ENCODE results near the gene BANK1. TPM values are rescaled to one million over a fixed set of nuclear protein-coding genes. Genes with fewer than 3 reads are reported as not detected.
"Not testable (repeated sequence)": the region's sequence is repeated elsewhere in the genome, so short reads cannot be mapped to it uniquely, and the experiment has no call there.

The BANK1 gene
- total RNA-seq, 2 experiments from 2014 or later: 1.3 to 1.6 TPM

DNA sequence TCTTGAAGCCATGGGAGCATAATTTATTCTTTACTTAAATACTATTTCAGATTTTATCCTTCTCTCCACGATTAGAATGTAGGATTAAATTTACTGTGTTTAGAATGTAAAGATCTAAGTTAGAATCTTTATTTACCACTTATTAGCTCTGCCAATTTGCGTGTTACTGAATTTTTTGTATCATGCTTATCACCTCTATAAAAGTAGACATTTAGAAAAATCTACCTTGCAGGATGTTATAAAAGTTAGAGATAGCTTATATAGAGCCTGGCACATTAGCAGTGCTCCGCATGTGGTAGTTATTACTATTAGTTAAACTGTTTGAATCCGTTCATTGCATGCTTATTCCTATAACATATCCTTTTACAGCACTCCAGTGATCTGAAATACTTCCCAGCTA is 97.9 kb downstream of the BANK1 start:
- H3K27ac Mint-ChIP-seq: no peak overlapping the region
- DNase-seq: no peak
- H3K36me3 Mint-ChIP-seq: no peaks in the 10 kb centered on the region
- no peaks in the 10 kb centered on the region for H3K4me1 Mint-ChIP-seq
- H3K4me3 Mint-ChIP-seq: no peak overlapping the region
- H3K27me3 Mint-ChIP-seq: no peaks in the 10 kb centered on the region
- no peaks in the 10 kb centered on the region for H3K9me3 Mint-ChIP-seq

DNA sequence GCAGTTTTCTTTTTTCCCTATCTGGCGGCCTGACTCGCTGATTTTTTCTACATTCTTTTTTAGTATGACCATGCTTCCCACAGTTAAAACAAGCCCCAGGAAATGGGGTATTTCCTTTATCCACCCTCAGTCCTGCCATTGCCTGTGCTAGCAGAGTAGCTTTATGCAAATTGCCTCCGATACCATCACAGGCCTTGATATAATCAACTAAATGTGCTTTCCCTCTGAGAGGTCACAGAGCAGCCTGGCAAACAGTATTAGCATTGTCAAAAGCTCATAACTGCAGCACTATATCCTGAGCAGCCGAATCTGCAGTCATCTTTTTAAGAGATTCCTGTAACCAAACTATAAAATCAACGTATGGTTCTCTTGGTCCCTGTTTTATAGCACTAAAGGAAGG is 115.0 kb downstream of the BANK1 start:
- H3K9me3 Mint-ChIP-seq: not testable (repeated sequence)

DNA sequence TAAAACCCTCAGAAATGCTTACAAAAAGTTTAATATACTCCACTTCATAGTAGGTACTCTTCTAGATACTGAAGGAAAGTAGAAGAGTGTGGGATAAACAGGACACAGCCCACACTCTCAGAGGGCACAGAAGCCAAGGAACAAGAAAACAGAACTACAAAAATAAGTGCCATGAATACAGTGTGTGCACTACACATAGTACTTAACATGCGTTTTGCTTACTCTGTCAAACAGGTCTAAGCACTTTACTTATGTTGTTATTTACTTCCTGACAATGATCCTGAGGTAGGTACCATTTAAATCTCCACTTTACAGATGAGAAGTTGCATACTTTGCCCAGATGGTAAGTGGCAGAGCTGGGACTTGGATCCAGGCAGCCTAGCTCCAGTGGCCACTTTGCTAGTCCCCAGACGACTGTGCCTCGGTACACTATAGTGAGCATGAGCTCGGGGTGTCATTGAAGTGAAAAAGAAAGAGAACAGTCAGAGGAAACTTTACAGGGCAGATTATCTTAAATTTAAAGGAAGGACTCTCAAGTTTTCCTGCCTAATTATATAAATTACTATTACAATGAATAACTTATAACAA is 120.3 kb downstream of the BANK1 start:
- Mint-ChIP-seq H3K27ac (no peak overlapping the region), H3K4me1 (no peaks in the 10 kb centered on the region), H3K36me3 (no peaks in the 10 kb centered on the region), H3K9me3 (peaks cover 2% of the 10 kb centered on the region), H3K4me3 (no peak overlapping the region), H3K27me3 (no peaks in the 10 kb centered on the region)
- DNase-seq: no peak

More for the DNA sequence above, 115.0 kb downstream of the BANK1 start:
- not testable (repeated sequence) for H3K4me3 Mint-ChIP-seq, H3K36me3 Mint-ChIP-seq, H3K27ac Mint-ChIP-seq, DNase-seq, H3K4me1 Mint-ChIP-seq, H3K27me3 Mint-ChIP-seq

GRCh38 chr4:101911616-101912015 is 121.1 kb downstream of the BANK1 start:
- DNase-seq: no peak
- Mint-ChIP-seq H3K36me3 (no peaks in the 10 kb centered on the region), H3K27ac (no peak overlapping the region), H3K9me3 (peaks cover under 1% of the 10 kb centered on the region), H3K4me3 (no peak overlapping the region), H3K27me3 (no peaks in the 10 kb centered on the region), H3K4me1 (no peaks in the 10 kb centered on the region)

- no peak for DNase-seq
- Mint-ChIP-seq H3K9me3 (no peaks in the 10 kb centered on the region), H3K4me1 (no peaks in the 10 kb centered on the region), H3K4me3 (no peak overlapping the region), H3K27ac (no peak overlapping the region), H3K27me3 (no peaks in the 10 kb centered on the region), H3K36me3 (no peaks in the 10 kb centered on the region)
These were observed 124.2 kb downstream of the BANK1 start for GRCh38 chr4:101914761-101915160.

DNA sequence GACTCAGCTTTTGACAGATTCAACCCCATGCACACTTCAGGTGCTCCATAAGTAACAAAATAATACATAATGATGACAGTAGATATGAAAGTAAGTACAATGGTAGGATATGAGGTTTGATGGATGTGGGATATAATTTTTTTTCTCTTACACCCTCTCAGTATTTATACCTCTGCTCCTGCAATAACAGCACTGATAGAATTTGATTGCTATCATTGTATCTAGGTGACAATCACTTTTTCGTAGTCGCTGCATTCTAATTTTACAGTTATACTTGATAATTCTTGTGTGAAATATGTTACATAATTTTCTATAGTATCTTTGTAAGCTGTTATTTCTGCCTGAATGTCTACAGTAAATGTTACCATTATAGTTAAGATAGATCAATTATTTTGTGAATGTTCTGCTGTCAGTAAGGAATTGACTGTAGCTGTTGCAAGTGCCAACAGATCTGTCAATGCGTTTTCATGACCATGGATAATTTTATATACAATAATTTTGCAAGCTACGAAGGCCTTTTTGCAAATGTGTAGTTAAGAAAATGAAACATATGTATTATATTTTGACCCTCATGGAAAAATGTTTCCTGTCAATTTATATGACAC is 128.9 kb downstream of the BANK1 start:
- no peaks in the 10 kb centered on the region for H3K27me3 Mint-ChIP-seq
- H3K9me3 Mint-ChIP-seq: no peaks in the 10 kb centered on the region
- H3K27ac Mint-ChIP-seq: no peak overlapping the region
- H3K4me3 Mint-ChIP-seq: no peak overlapping the region
- no peaks in the 10 kb centered on the region for H3K4me1 Mint-ChIP-seq
- DNase-seq: no peak
- H3K36me3 Mint-ChIP-seq: no peaks in the 10 kb centered on the region

GRCh38 chr4:101921370-101921769 is 130.8 kb downstream of the BANK1 start:
- Mint-ChIP-seq H3K4me3 (no peak overlapping the region), H3K36me3 (no peaks in the 10 kb centered on the region), H3K27me3 (no peaks in the 10 kb centered on the region), H3K9me3 (no peaks in the 10 kb centered on the region), H3K4me1 (no peaks in the 10 kb centered on the region), H3K27ac (no peak overlapping the region)
- no peak for DNase-seq

DNA sequence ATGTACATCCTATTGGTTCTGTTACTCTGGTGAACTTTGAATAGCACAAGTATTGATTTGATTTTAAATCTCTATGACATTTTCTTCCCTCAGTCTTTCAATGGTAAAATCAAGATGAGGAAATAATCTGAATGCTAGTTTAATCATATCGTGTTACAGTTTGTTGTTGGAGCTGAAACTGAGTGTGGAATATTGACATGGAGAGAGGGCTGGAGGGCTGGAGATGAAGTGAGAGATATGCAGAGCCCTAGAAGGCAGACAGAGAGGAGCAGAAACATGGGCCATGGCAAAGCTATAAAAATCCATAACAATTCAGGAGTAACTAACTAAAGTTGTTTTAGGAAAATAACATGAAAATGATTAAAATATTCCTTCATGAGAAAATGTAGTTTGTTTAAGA is 141.1 kb downstream of the BANK1 start:
- Mint-ChIP-seq H3K9me3 (peaks cover 1% of the 10 kb centered on the region), H3K4me1 (no peaks in the 10 kb centered on the region), H3K27ac (no peak overlapping the region), H3K27me3 (no peaks in the 10 kb centered on the region), H3K4me3 (no peak overlapping the region), H3K36me3 (no peaks in the 10 kb centered on the region)
- DNase-seq: no peak

- Mint-ChIP-seq H3K27me3 (no peaks in the 10 kb centered on the region), H3K36me3 (no peaks in the 10 kb centered on the region), H3K27ac (no peak overlapping the region), H3K4me3 (no peak overlapping the region), H3K9me3 (peaks cover 6% of the 10 kb centered on the region), H3K4me1 (no peaks in the 10 kb centered on the region)
- DNase-seq: no peak
These were observed 143.3 kb downstream of the BANK1 start for GRCh38 chr4:101933855-101934254.

- Mint-ChIP-seq H3K9me3 (peaks cover 6% of the 10 kb centered on the region), H3K27ac (no peak overlapping the region), H3K4me1 (no peaks in the 10 kb centered on the region), H3K36me3 (no peaks in the 10 kb centered on the region), H3K27me3 (peaks cover 12% of the 10 kb centered on the region), H3K4me3 (no peak overlapping the region)
- DNase-seq: no peak
These were observed 148.3 kb downstream of the BANK1 start for GRCh38 chr4:101938836-101939235.

DNA sequence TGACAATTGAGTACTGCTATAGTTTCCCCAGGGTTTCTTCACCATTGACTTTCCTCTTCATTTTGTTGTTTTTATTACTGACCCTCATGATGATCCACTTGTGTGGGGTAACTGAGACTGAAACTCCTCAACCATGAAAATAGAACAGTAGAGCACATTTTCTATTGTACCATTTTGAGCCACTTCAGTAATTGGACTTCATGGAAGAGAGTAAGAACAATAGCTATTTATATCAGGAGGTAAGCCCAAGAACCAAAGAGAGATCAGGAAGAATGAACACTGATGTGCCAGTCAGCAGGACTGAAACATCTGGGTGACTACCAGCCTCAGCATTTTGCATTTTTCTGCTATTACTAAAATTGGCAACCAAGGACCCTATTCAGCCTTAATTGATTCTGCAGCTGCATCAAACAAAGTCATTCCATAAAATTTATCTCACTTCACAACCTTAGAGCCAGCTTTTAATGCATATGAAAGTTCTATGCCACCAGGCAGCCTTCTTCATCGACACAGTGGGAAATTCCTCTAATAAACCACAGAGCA is 151.4 kb downstream of the BANK1 start:
- Mint-ChIP-seq H3K4me1 (no peaks in the 10 kb centered on the region), H3K4me3 (no peak overlapping the region), H3K9me3 (peaks cover 2% of the 10 kb centered on the region), H3K36me3 (no peaks in the 10 kb centered on the region), H3K27ac (no peak overlapping the region), H3K27me3 (peaks cover 15% of the 10 kb centered on the region)
- no peak for DNase-seq

DNA sequence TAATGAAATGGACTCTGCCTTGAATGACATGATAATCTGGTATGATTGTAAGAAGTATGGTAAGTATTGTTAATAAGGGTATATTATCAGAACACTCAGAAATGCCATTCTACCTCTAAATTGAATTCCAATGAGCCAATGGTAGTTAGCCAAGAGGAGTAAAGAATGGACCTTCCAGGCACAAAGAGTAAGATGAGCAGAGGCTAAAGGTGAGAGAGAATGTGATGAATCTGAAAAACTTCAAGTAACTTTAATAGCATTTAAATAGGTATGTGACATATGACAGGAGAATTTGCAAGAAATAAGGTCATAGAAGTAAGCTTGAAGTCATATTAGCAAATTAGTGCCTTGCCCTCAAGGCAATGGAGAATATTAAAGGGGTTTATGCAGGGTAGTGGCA is 152.4 kb downstream of the BANK1 start:
- DNase-seq: no peak
- H3K27ac Mint-ChIP-seq: no peak overlapping the region
- H3K4me3 Mint-ChIP-seq: no peak overlapping the region
- H3K9me3 Mint-ChIP-seq: no peaks in the 10 kb centered on the region
- no peaks in the 10 kb centered on the region for H3K4me1 Mint-ChIP-seq
- peaks cover 15% of the 10 kb centered on the region for H3K27me3 Mint-ChIP-seq
- no peaks in the 10 kb centered on the region for H3K36me3 Mint-ChIP-seq

DNA sequence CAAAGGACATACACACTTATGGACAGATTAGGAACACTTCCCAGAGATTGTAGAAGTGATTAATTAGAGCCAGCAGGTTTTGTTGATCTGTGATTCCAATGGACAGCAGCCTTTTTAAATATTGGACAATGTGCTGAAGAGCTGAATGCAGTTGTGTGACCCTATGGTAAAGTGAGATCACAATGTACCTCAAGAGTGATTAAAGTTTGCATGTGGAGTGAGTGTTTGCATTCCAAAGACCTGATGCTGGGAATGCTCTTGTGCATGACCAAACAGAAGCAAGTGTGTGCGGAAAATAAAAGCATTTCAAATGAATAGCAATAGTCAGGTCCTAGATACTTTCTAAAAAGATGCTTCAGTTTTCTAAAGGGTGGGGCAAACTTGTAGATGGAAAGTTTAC is 154.1 kb downstream of the BANK1 start:
- no peak overlapping the region for H3K27ac Mint-ChIP-seq
- no peak for DNase-seq
- no peaks in the 10 kb centered on the region for H3K9me3 Mint-ChIP-seq
- H3K4me1 Mint-ChIP-seq: no peaks in the 10 kb centered on the region
- H3K36me3 Mint-ChIP-seq: no peaks in the 10 kb centered on the region
- H3K4me3 Mint-ChIP-seq: no peak overlapping the region
- peaks cover 15% of the 10 kb centered on the region for H3K27me3 Mint-ChIP-seq

DNA sequence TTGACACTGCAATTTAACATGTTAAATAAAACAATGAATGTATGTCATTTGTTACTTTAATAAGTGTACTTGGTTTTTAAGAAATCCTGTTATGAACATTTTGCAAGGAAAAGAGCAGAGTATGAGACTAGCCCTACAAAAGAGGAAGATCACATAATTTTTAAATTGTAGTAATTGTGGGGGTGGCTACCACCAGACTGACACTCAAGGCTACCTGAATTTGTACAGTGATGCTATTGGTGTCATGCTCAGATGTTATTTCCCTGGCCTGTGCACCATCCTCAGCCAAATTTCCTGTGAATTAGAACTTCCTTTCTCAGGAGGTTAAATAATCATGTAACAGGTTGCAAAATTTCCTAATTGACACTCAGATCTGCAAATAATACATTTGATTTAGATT is 157.5 kb downstream of the BANK1 start:
- no peak overlapping the region for H3K27ac Mint-ChIP-seq

DNA sequence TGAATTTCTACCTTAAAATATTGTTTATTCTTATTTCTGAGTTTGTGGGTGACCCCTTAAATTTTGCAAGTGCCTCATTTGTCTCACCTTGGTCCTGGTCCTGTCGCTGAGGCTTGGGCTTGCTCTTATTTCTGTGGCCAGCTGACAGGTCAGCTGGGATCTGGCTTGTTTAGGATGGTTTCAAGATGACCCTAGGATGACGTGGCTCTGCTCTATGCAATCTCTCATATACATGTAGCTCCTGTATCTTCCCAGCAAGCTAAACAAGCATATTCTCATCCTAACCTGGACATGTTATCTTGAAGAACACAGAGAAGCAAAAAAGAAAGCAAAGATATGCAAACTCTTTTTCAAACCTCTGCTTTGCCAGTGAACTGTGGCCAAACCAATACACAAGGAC is 158.4 kb downstream of the BANK1 start:
- Mint-ChIP-seq H3K9me3 (no peaks in the 10 kb centered on the region), H3K27ac (no peak overlapping the region), H3K27me3 (peaks cover 7% of the 10 kb centered on the region), H3K4me3 (no peak overlapping the region), H3K36me3 (no peaks in the 10 kb centered on the region), H3K4me1 (no peaks in the 10 kb centered on the region)
- no peak for DNase-seq

More for the DNA sequence above, 157.5 kb downstream of the BANK1 start:
- Mint-ChIP-seq H3K36me3 (no peaks in the 10 kb centered on the region), H3K9me3 (no peaks in the 10 kb centered on the region), H3K27me3 (peaks cover 11% of the 10 kb centered on the region), H3K4me3 (no peak overlapping the region), H3K4me1 (no peaks in the 10 kb centered on the region)
- no peak for DNase-seq

All from activated naive CD8-positive, alpha-beta T cell treated with anti-CD3 and anti-CD28 coated beads for 36 hours (primary cell).